AG09309 (cell line): ENCODE data around the gene FXYD6.

Experiments used
- DNase-seq: peaks from one replicate; pipeline ENCODE4 v3.0.0-alpha.2; 2010; ENCODE audit warnings: low read depth
- H3K4me3 ChIP-seq: 2 replicates; pipeline ENCODE4 v1.5.1; 2011; ENCODE audit warnings: mild to moderate bottlenecking, low read depth, low read length, moderate library complexity; ENCODE audit not compliant: control insufficient read depth
- TF ChIP-seq, protein P1 (sequence below): IDR thresholded peaks from 2 replicates; pipeline ENCODE4 v1.5.1; 2011; ENCODE audit warnings: mild to moderate bottlenecking, low read depth, low read length, inconsistent platforms; ENCODE audit not compliant: insufficient read depth, control insufficient read depth; ENCODE audit errors: missing control alignments

The FXYD6 gene

DNA sequence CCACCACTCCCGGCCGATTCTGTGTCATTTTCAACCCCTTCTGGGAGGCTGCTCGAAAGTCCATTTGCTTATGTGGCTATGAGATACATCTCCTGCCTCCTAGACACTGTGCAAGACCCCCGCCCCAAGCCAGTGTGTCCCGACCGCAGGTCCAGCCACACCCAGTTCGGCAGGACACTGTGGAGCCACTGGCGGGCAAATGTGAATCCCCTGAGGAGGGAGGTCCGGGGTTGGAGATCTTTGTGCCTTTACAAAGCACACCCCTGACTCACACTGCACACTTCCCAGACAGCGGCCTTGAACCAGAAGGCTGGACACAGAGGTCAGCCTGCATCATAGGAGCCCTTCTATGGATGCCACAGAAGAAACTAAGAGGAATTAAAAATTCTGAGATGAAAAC lies 17.4 kb downstream of the FXYD6 start:
- TF ChIP-seq, protein P1, sequence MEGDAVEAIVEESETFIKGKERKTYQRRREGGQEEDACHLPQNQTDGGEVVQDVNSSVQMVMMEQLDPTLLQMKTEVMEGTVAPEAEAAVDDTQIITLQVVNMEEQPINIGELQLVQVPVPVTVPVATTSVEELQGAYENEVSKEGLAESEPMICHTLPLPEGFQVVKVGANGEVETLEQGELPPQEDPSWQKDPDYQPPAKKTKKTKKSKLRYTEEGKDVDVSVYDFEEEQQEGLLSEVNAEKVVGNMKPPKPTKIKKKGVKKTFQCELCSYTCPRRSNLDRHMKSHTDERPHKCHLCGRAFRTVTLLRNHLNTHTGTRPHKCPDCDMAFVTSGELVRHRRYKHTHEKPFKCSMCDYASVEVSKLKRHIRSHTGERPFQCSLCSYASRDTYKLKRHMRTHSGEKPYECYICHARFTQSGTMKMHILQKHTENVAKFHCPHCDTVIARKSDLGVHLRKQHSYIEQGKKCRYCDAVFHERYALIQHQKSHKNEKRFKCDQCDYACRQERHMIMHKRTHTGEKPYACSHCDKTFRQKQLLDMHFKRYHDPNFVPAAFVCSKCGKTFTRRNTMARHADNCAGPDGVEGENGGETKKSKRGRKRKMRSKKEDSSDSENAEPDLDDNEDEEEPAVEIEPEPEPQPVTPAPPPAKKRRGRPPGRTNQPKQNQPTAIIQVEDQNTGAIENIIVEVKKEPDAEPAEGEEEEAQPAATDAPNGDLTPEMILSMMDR = no peak
- H3K4me3 ChIP-seq = no peak overlapping the region
- DNase-seq = no peak

DNA sequence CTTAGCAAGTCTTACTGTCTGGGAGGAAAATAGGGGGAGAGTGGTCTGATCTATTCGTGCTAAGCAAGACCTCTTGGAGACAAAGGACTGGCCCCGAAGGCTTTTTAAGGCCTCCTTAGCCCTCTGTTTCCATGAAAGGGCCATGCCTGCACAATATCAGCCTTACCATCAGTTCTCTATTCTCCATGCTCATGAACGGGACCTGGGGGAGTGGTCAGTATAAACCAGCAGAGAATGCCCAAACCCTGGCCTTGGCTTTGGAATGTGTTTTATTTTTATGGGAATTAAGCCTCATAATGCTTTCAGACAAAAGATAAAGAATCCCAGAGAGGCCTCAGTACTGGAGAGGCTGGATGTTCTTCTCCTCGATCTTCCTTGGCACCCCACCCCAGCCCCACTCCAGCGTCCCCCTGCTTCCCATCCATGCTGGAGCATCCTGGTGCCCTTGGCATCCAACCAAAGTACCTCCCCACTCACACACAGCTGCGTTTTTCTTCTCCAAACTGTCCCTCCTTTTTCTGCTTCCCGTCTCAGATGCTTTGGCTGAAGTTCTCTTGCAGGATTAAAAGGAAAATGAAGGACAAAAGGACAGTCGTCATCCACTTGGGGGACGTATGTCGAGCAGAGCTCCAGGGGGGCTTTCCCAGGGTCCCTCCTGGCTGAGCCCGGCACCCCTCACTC lies 18.6 kb downstream of the FXYD6 start:
- TF ChIP-seq, protein P1 = no peak
- H3K4me3 ChIP-seq = no peak overlapping the region
- DNase-seq = no peak

DNA sequence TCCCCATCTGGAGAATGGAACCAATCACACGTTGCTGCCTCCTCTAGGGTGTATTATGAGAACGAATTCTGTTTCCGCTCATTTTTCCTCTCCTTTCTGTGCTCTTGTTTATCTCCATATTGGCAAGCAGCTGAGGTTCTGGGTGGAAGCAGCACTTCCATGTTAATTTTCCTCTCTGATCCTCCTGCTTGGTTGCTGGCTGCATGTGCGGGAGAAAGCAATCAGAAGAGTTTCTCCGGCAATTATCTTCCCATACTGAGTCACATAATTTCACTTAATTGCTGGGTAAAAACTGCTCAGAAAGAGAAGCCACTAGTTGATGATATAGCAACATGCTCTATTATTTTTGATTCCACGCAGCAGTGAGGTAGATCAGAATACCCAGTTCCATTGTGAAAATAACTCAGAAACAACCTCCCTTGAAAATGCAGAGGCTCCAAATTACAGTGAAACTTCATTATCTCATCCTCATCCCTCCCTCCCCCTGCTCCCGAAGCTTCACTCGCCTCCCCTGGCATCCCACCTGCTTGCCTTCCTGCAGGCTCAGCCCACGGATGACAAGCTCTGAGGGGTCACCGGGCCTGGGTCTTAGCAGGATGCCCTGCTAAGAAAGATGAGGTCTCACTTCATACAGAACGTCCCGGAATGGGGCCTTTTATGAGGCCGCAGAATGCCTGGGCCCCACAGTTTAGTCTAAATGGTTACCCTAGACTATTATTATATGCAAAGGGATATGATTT lies 20.4 kb downstream of the FXYD6 start:
- TF ChIP-seq, protein P1 = no peak
- no peak overlapping the region for H3K4me3 ChIP-seq
- no peak for DNase-seq

DNA sequence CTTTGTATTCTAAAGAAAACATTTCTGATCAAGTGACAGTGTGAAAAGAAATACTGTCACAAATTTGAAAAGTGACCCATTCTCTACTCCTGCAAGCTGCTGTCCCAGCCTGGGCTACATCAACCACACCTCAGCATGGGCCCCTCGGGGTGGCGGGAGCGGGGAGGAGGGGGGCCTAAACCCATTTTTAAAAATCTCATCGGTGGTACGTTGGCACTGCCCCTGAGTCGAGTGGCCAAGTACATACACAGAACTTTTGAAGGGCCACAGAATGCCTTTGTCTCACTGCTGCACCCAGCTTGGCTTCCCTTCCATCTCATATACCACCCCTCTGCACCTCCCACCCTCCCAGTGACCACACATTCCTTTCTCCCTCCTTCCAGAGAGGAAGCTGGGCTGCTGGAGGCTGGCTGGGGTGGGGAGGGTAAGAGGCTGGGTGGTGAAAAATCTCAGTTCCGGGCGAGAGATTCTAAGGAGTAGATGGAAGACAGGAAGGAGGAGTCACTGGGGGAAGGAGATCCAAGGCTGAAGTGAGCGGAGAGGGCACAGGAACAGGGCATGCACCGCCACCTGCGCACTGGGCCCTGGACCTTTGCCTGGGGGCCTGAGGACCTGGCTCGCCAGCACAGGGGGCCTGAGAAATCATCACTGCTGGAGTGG lies 21.1 kb downstream of the FXYD6 start:
- no peak overlapping the region for H3K4me3 ChIP-seq
- no peak for DNase-seq
- TF ChIP-seq, protein P1 = no peak

DNA sequence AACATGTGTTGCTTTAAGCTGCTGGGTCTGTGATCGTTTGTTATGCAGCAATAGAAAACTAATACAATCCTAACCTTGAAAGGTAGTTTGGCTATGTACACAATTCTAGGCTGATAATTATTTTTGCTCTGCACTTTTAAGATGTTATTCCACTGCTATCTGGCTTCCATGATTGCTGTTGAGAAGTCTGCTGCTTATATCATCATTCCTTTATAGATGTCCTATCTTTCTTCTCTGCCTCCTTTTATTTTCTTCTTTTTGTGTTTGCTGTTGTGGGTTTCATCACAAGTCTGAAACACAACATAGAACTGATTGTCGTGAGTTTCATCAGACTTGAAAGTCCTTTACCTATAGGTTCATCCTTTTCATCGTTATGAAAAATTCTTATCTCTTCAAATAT lies 24.1 kb downstream of the FXYD6 start:
- no peak overlapping the region for H3K4me3 ChIP-seq
- TF ChIP-seq, protein P1 = no peak
- DNase-seq = no peak

DNA sequence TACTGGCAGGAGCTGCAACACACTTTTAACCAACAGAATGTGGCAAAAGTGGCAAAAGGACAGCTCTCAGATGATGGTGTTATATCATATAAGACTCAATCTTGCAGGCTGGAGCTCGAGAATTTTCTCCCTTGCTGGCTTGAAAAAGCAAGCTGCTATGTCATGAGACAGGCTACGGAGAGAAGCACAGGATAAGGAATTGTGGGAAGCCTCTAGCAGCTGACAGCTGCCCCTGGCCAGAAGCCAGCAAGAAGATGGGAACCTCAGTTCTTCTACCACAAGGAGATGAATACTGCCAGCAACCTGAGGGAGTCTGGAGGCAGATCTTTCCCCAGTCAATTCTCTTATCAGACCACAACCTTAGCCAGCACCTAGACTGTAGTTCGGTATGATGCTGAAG lies 24.6 kb downstream of the FXYD6 start:
- DNase-seq = no peak
- no peak overlapping the region for H3K4me3 ChIP-seq
- TF ChIP-seq, protein P1 = no peak
